Endothelial cell (in vitro differentiated cells): ENCODE measurements around the gene CIDEB. TPM values are rescaled to one million over a fixed set of nuclear protein-coding genes. Genes with fewer than 3 reads are reported as not detected.

ENCODE experiments used
- DNase-seq: peaks from one replicate; pipeline ENCODE4 v3.0.0; 2021; ENCODE audit warnings: low spot score
- H3K27ac Mint-ChIP-seq: one replicate; pipeline ENCODE4 v1.8.0; 2021; ENCODE audit warnings: mixed read lengths, inconsistent platforms; ENCODE audit not compliant: unreplicated experiment
- H3K27me3 Mint-ChIP-seq: one replicate; pipeline ENCODE4 v1.8.0; 2021; ENCODE audit warnings: mild to moderate bottlenecking, moderate library complexity, mixed read lengths, inconsistent platforms; ENCODE audit not compliant: unreplicated experiment
- H3K36me3 Mint-ChIP-seq: one replicate; pipeline ENCODE4 v1.8.0; 2021; ENCODE audit warnings: mild to moderate bottlenecking, low read depth, mixed read lengths, inconsistent platforms; ENCODE audit not compliant: unreplicated experiment
- H3K4me1 Mint-ChIP-seq: one replicate; pipeline ENCODE4 v1.8.0; 2021; ENCODE audit warnings: mild to moderate bottlenecking, mixed read lengths, inconsistent platforms; ENCODE audit not compliant: unreplicated experiment
- H3K4me3 Mint-ChIP-seq: one replicate; pipeline ENCODE4 v1.8.0; 2021; ENCODE audit warnings: mild to moderate bottlenecking, mixed read lengths, inconsistent platforms; ENCODE audit not compliant: unreplicated experiment
- H3K9me3 Mint-ChIP-seq: one replicate; pipeline ENCODE4 v1.8.0; 2021; ENCODE audit warnings: mixed read lengths, inconsistent platforms; ENCODE audit not compliant: unreplicated experiment
- CTCF ChIP-seq: fragments of 200-600 bp; sonication (generic); IDR thresholded peaks from one replicate; pipeline ENCODE4 v1.5.0; 2021; ENCODE audit warnings: antibody characterized with exemption; ENCODE audit not compliant: unreplicated experiment
- total RNA-seq: library from RNA; stranded (reverse); fragmentation: NEBNext Ultra II Directional; extraction: Animal tissue kit (Norgen Biotek cat#: 25700); gene quantifications from one replicate; pipeline ENCODE4 v1.2.1, GENCODE V29; 2021; ENCODE audit not compliant: unreplicated experiment

Gene CIDEB
- total RNA-seq, 1 donor from 2014 or later: 0.82 TPM

GRCh38 chr14:24270537-24271133 lies 37.1 kb downstream of the CIDEB start:
- no peak for DNase-seq
- no peak for TF ChIP-seq CTCF
- peak overlapping the region; percentile 89 for H3K4me3 Mint-ChIP-seq
- H3K4me1 Mint-ChIP-seq: peaks cover 12% of the 10 kb centered on the region
- H3K9me3 Mint-ChIP-seq: no peaks in the 10 kb centered on the region
- H3K27ac Mint-ChIP-seq: peak overlapping the region; percentile 67
- H3K36me3 Mint-ChIP-seq: peaks cover 18% of the 10 kb centered on the region
- H3K27me3 Mint-ChIP-seq: peaks cover 10% of the 10 kb centered on the region

- peaks cover 9% of the 10 kb centered on the region for H3K27me3 Mint-ChIP-seq
- peak overlapping the region; percentile 89 for H3K4me3 Mint-ChIP-seq
- no peak for DNase-seq
- peaks cover 15% of the 10 kb centered on the region for H3K36me3 Mint-ChIP-seq
- no peak for TF ChIP-seq CTCF
- peak overlapping the region; percentile 30 for H3K27ac Mint-ChIP-seq
- H3K4me1 Mint-ChIP-seq: peaks cover 12% of the 10 kb centered on the region
- no peaks in the 10 kb centered on the region for H3K9me3 Mint-ChIP-seq
These were observed 37.8 kb downstream of the CIDEB start for GRCh38 chr14:24269910-24270536.

- H3K27ac Mint-ChIP-seq: no peak overlapping the region
- TF ChIP-seq CTCF: no peak
- no peak for DNase-seq
These were observed 38.4 kb downstream of the CIDEB start for GRCh38 chr14:24269368-24269767.

GRCh38 chr14:24268225-24268624 lies 39.6 kb downstream of the CIDEB start:
- H3K4me3 Mint-ChIP-seq: no peak overlapping the region
- peaks cover 9% of the 10 kb centered on the region for H3K27me3 Mint-ChIP-seq

More at GRCh38 chr14:24269368-24269767, 38.4 kb downstream of the CIDEB start:
- Mint-ChIP-seq H3K4me1 (peaks cover 12% of the 10 kb centered on the region), H3K36me3 (peaks cover 14% of the 10 kb centered on the region), H3K9me3 (no peaks in the 10 kb centered on the region), H3K27me3 (peaks cover 9% of the 10 kb centered on the region), H3K4me3 (no peak overlapping the region)

More at GRCh38 chr14:24268225-24268624, 39.6 kb downstream of the CIDEB start:
- no peak for TF ChIP-seq CTCF
- no peak for DNase-seq
- Mint-ChIP-seq H3K36me3 (peaks cover 14% of the 10 kb centered on the region), H3K4me1 (peaks cover 12% of the 10 kb centered on the region), H3K27ac (no peak overlapping the region), H3K9me3 (no peaks in the 10 kb centered on the region)
